ENCODE data around the gene WFDC1. TPM values are rescaled to one million over a fixed set of nuclear protein-coding genes. Genes with fewer than 3 reads are reported as not detected.

The WFDC1 gene
- polyA plus RNA-seq, 1 donor from 2014 or later, result not detected

DNA sequence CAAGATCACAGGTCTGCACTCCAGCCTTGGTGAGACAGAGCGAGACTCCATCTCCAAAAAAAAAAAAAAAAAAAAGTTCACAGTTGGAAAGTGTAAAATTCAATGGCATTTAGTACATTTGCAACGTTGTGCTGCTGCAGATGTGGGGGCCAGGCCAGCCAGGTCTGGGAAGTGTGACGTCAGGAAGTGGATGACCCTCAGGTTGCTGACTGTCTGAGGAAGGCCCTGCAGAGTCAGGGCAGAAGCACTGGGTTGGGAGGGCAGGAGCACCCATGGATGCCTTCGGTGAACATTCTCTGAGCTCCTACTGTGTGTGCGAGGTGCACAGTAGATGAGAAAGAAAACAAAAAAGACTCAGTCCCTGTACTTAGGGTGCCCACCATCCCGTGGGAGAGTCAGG, 12.1 kb upstream of the WFDC1 start:
- Mint-ChIP-seq H3K9me3 (no peaks in the 10 kb centered on the region), H3K36me3 (peaks cover 2% of the 10 kb centered on the region), H3K27me3 (no peaks in the 10 kb centered on the region), H3K4me1 (no peaks in the 10 kb centered on the region), H3K4me3 (no peak overlapping the region), H3K27ac (no peak overlapping the region)

GRCh38 chr16:84283314-84284153, 11.1 kb upstream of the WFDC1 start:
- Mint-ChIP-seq H3K27ac (no peak overlapping the region), H3K4me1 (no peaks in the 10 kb centered on the region), H3K9me3 (peaks cover 0 to 2% (median 0%) of the 10 kb centered on the region in 3 donors), H3K27me3 (peaks cover 2% of the 10 kb centered on the region), H3K4me3 (no peak overlapping the region), H3K36me3 (peaks cover 2% of the 10 kb centered on the region)

- peaks cover 2% of the 10 kb centered on the region for H3K36me3 Mint-ChIP-seq
- no peak overlapping the region for H3K4me3 Mint-ChIP-seq
- peaks cover 0 to 3% (median 0%) of the 10 kb centered on the region in 3 donors for H3K9me3 Mint-ChIP-seq
Measured at GRCh38 chr16:84284154-84284722, 10.4 kb upstream of the WFDC1 start.

DNA sequence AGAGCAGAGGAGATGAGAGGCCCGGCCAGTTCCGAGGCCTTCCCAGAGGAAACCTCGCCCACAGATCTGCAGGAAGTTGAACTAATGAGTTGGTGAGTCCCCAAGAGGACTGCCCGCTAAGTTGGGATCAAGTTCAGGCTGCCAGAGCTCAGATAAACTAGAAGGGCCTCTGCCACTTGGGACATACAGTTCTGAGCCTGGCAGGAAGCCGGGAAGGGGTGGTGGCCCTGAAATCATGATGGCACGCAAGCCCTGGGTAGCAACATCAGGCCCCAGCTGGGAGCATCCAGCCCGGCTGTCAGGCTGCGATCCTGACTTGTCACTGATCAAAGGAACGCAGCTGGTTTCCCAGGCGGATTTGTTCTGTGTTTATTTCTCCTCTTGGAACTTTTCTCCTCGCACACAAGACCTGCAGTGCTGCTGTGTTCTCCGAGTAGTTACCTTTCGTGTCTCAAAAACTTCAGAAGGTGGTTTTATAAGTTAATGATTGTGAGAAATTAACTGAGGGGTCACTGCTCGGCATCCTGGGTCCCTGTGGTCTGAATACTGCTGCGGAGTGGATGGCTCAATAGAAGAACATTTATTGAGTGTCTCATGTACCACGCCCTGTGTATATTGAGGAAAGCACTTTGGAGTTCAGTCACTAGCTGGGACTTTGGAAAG, 8.0 kb upstream of the WFDC1 start:
- Mint-ChIP-seq H3K4me3 (no peak overlapping the region), H3K27ac (no peak overlapping the region), H3K27me3 (peaks cover 14% of the 10 kb centered on the region), H3K36me3 (peaks cover 2% of the 10 kb centered on the region), H3K4me1 (no peaks in the 10 kb centered on the region), H3K9me3 (peaks cover 0 to 3% (median 0%) of the 10 kb centered on the region in 3 donors)

More at GRCh38 chr16:84284154-84284722, 10.4 kb upstream of the WFDC1 start:
- peaks cover 3% of the 10 kb centered on the region for H3K27me3 Mint-ChIP-seq
- H3K27ac Mint-ChIP-seq, result no peak overlapping the region
- H3K4me1 Mint-ChIP-seq, result no peaks in the 10 kb centered on the region

DNA sequence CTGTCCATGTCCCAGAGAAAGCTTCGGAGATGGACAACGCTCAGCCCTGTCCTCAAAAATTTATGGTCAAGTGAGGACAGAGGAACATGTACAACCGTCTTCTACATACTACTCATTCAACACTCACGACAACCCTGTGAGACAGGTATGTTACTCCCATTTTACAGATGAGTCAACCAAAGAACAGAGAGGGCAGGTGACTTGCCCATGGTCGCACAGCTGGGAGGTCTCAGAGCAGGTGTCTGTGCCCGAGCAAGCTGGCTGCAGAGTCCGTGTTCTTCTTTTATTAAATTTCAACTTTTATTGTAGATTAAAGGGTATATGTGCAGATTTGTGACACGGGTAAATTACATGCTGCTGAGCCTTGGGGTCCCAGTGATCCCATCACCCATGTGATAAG, 5.8 kb upstream of the WFDC1 start:
- Mint-ChIP-seq H3K4me3 (no peak overlapping the region), H3K36me3 (no peaks in the 10 kb centered on the region), H3K27ac (no peak overlapping the region), H3K27me3 (peaks cover 21% of the 10 kb centered on the region), H3K4me1 (peaks cover 0 to under 1% (median 0%) of the 10 kb centered on the region in 3 donors), H3K9me3 (peaks cover 0 to 3% (median 0%) of the 10 kb centered on the region in 3 donors)

- H3K27me3 Mint-ChIP-seq, result peaks cover 37% of the 10 kb centered on the region
- H3K27ac Mint-ChIP-seq, result peak overlapping the region in 1 of 3 donors; percentile 59
- peaks cover 0 to 4% (median 3%) of the 10 kb centered on the region in 3 donors for H3K4me1 Mint-ChIP-seq
- H3K4me3 Mint-ChIP-seq, result no peak overlapping the region
- peaks cover 0 to 3% (median 0%) of the 10 kb centered on the region in 3 donors for H3K9me3 Mint-ChIP-seq
- H3K36me3 Mint-ChIP-seq, result no peaks in the 10 kb centered on the region
Measured at GRCh38 chr16:84291226-84291625, 3.5 kb upstream of the WFDC1 start.

GRCh38 chr16:84292011-84292410, 2.7 kb upstream of the WFDC1 start:
- Mint-ChIP-seq H3K27ac (no peak overlapping the region), H3K4me3 (no peak overlapping the region), H3K27me3 (peaks cover 43% of the 10 kb centered on the region), H3K4me1 (peaks cover 0 to 4% (median 3%) of the 10 kb centered on the region in 3 donors), H3K36me3 (no peaks in the 10 kb centered on the region), H3K9me3 (peaks cover 0 to 3% (median 0%) of the 10 kb centered on the region in 3 donors)

DNA sequence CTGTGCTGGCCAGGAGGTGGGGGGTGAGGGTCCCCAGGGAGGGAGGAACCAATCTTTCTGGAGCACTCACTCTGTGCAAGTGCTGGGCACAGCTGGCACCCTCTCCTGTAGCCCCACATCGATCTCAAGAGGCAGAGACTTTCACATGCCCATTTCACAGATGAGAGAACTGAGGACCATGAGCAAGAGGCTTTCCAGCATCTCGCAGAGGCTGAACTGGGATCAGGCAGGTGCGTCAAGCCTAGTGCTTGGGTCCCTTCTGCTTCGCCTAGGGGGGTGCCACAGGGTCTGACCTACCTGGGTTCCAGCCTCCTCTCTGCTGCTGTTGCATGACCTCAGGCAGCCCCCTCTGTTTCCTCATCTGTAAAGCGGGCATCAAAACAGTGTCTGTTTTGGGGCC, 1.3 kb upstream of the WFDC1 start:
- H3K4me3 Mint-ChIP-seq, result peak overlapping the region in 1 of 4 donors; percentile 58
- H3K9me3 Mint-ChIP-seq, result peaks cover 0 to 2% (median 0%) of the 10 kb centered on the region in 3 donors
- H3K27ac Mint-ChIP-seq, result no peak overlapping the region
- peaks cover 0 to 4% (median 3%) of the 10 kb centered on the region in 3 donors for H3K4me1 Mint-ChIP-seq
- peaks cover 44% of the 10 kb centered on the region for H3K27me3 Mint-ChIP-seq
- H3K36me3 Mint-ChIP-seq, result no peaks in the 10 kb centered on the region

GRCh38 chr16:84294117-84294516, 561 bp upstream of the WFDC1 start:
- H3K36me3 Mint-ChIP-seq, result no peaks in the 10 kb centered on the region

DNA sequence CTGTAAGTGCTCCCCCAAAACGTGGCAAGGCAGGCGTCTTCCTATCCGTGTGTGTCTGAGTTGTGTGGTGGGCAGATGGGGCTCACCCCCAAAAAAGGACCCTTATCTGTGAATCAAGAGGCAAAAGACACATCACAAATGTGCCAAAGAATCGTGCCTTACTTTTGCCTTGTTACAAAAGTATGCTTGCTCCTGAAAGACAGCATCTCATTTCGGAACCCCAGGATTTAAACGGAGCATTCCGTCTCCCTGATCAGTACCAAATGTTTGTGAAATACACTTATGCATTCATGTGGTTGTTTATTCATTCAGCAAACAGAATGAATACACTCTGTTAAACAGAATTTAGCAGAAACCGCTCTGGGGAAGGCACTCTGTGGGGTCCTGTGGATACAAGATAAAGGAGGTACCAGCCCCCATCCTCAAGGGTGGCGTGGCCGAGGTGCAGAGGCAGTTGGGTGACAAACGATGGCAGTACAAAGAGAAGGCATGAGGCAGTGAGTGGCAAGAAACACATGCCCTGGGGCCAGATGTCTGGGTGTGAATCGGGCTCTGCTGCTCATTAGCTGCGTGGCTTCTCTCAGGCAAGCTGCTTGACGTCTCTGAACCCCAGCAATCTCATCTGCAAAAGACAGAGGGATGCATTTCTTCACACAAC, 654 bp downstream of the WFDC1 start:
- no peak overlapping the region for H3K27ac Mint-ChIP-seq
- no peak overlapping the region for H3K4me3 Mint-ChIP-seq
- H3K27me3 Mint-ChIP-seq, result peaks cover 37% of the 10 kb centered on the region
- peaks cover 0 to 4% (median 3%) of the 10 kb centered on the region in 3 donors for H3K4me1 Mint-ChIP-seq
- H3K36me3 Mint-ChIP-seq, result no peaks in the 10 kb centered on the region
- no peaks in the 10 kb centered on the region for H3K9me3 Mint-ChIP-seq

More at GRCh38 chr16:84294117-84294516, 561 bp upstream of the WFDC1 start:
- Mint-ChIP-seq H3K27me3 (peaks cover 41% of the 10 kb centered on the region), H3K27ac (no peak overlapping the region), H3K4me3 (peak overlapping the region in 1 of 4 donors; percentile 70), H3K4me1 (peaks cover 0 to 4% (median 3%) of the 10 kb centered on the region in 3 donors), H3K9me3 (no peaks in the 10 kb centered on the region)

DNA sequence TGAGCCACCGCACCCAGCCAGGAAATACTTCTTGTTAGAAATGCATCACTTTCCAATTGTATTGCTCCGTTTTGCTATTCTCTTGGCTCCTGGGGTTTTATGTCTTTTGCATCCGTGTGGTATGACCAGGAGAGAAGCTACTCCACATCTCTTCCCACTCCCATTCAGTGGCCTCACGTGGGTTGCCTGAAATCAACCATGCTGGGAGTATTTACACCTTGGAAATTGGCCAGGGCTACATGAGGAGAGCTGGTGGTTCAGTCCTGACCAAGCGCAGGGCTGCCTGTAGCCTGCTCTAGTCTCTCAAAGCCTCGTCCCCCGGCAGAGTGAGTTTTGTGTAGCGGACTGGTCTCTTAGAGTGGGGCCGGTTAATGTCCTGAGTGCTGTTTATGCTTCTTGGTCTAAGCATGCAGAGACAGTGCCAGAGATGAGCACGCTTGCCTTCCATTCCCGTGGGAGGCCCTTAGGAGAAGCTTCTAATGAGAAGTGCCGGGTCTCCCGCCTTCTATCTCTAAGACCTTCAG, 3.8 kb downstream of the WFDC1 start:
- Mint-ChIP-seq H3K27ac (peak overlapping the region in 2 of 3 donors; percentile 59 to 73), H3K4me1 (peaks cover 0 to 4% (median 3%) of the 10 kb centered on the region in 3 donors), H3K36me3 (no peaks in the 10 kb centered on the region)

GRCh38 chr16:84299734-84300440, 5.2 kb downstream of the WFDC1 start:
- H3K4me3 Mint-ChIP-seq, result no peak overlapping the region
- no peaks in the 10 kb centered on the region for H3K36me3 Mint-ChIP-seq
- peaks cover 0 to 1% (median 0%) of the 10 kb centered on the region in 3 donors for H3K4me1 Mint-ChIP-seq
- H3K27me3 Mint-ChIP-seq, result peaks cover 22% of the 10 kb centered on the region
- H3K9me3 Mint-ChIP-seq, result no peaks in the 10 kb centered on the region
- no peak overlapping the region for H3K27ac Mint-ChIP-seq

More for the DNA sequence above, 3.8 kb downstream of the WFDC1 start:
- Mint-ChIP-seq H3K4me3 (no peak overlapping the region), H3K9me3 (no peaks in the 10 kb centered on the region), H3K27me3 (peaks cover 31% of the 10 kb centered on the region)

- no peaks in the 10 kb centered on the region for H3K36me3 Mint-ChIP-seq
- H3K27ac Mint-ChIP-seq, result peak overlapping the region in 1 of 3 donors; percentile 71
- H3K9me3 Mint-ChIP-seq, result no peaks in the 10 kb centered on the region
- peaks cover 6% of the 10 kb centered on the region for H3K27me3 Mint-ChIP-seq
- H3K4me3 Mint-ChIP-seq, result no peak overlapping the region
- peaks cover 0 to 1% (median 0%) of the 10 kb centered on the region in 3 donors for H3K4me1 Mint-ChIP-seq
Measured at GRCh38 chr16:84302111-84302954, 7.7 kb downstream of the WFDC1 start.
